Tibial nerve (tissue), 4 donors: ENCODE data around the gene SEC22C. TPM values are rescaled to one million over a fixed set of nuclear protein-coding genes. Genes with fewer than 3 reads are reported as not detected.
"Not testable (repeated sequence)": the region's sequence is repeated elsewhere in the genome, so short reads cannot be mapped to it uniquely, and the experiment has no call there.

ENCODE experiments used
- DNase-seq, 2 donors: peaks; one replicate each; pipeline ENCODE4 v3.0.0-alpha.2; 2019; ENCODE audit warnings: low spot score in 2 of 2
- H3K27ac ChIP-seq, 4 donors: fragments of 200-600 bp; sonication (generic) in 3 of 4; one replicate each; pipeline ENCODE4 v1.5.1; 2017 to 2019; ENCODE audit warnings: mild to moderate bottlenecking in 1 of 4
- H3K27me3 ChIP-seq, 2 donors: fragments of 200-600 bp; sonication (generic) in 1 of 2; one replicate each; pipeline versions ENCODE4 v1.5.1 to v1.6.0; 2017 to 2019
- H3K36me3 ChIP-seq, 3 donors: fragments of 200-600 bp; sonication (generic); one replicate each; pipeline ENCODE4 v1.5.1; 2018 to 2019
- H3K4me1 ChIP-seq, 4 donors: fragments of 200-600 bp; sonication (generic) in 3 of 4; one replicate each; pipeline ENCODE4 v1.5.1; 2017 to 2019
- H3K4me3 ChIP-seq, 4 donors: fragments of 200-600 bp; sonication (generic) in 3 of 4; one replicate each; pipeline ENCODE4 v1.5.1; 2017 to 2019; ENCODE audit warnings: mild to moderate bottlenecking in 1 of 4, moderate library complexity in 1 of 4
- H3K9me3 ChIP-seq, 4 donors: fragments of 200-600 bp; sonication (generic) in 3 of 4; one replicate each; pipeline ENCODE4 v1.5.1; 2017 to 2019
- EP300 ChIP-seq, 2 donors: sonication (generic); formaldehyde crosslinking; IDR thresholded peaks; one replicate each; pipeline ENCODE4 v1.6.1; 2017; ENCODE audit warnings: antibody characterized with exemption in 2 of 2, mild to moderate bottlenecking in 1 of 2
- POLR2A ChIP-seq, 2 donors: fragments of 450-650 bp; IDR thresholded peaks; one replicate each; pipeline ENCODE4 v1.6.1; 2017; ENCODE audit warnings: antibody characterized with exemption in 2 of 2, mild to moderate bottlenecking in 2 of 2, moderate library complexity in 2 of 2
- WGBS, 2 donors: methylation state at CpG; one replicate each; pipeline ENCODE4 v1.1.5; 2018; 5-methylcytosine and 5-hydroxymethylcytosine counted together
- total RNA-seq, 4 donors: library from RNA; depleted of rRNA; stranded (reverse); fragments of >200 nt; gene quantifications; one replicate each; pipeline ENCODE4 v1.1.0, GENCODE V29; 2016
- TF ChIP-seq, protein P1 (sequence below), 5 experiments: fragments of 200-600 bp in 3 of 5; fragments of 450-650 bp in 2 of 5; sonication (generic) in 3 of 5; IDR thresholded peaks; one replicate each; pipeline ENCODE4 v1.5.1; 2016 to 2019; ENCODE audit warnings: antibody characterized with exemption in 5 of 5, mild to moderate bottlenecking in 3 of 5, moderate library complexity in 2 of 5

The SEC22C gene
- total RNA-seq, 4 donors from 2014 or later: 74.1 to 95.3 (median 86.1) TPM

DNA sequence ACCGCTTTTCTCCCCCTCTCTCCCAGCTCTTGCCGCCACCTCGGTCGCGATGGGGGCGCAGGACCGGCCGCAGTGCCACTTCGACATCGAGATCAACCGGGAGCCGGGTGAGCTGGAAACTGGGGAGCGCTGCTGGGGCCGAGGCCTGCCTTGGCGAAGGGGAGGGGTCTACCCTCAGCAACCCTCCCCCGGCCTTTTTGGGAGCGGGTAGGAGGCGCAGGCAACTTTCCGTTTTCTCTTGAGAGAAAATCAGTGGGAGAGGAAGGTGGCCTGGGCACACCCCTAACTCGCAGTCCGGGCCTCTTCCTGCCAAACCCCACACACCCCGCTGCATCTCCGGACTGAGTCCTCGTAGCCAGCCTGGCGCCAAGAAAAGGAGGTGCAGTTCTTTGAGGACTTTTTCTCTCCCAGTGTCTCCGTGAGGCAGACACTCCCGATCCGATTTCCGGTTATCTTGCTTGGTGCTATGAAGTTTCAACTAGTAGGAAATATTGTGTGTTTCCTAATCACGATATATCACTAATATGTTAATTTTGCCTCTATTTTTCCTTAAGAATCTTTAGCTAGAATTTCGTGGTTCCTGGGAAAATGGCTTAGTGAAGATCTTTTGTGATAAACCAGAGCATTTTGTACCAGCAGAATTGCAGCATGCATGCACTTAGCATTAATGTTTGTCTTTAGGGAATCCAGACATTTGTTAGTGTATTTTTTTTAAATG is 19.4 kb upstream of the SEC22C start:
- peak; percentile 33 to 45 for DNase-seq
- Histone ChIP-seq H3K27ac (peak overlapping the region; percentile 95 to 98 (median 96)), H3K4me3 (peak overlapping the region; percentile 67 to 97 (median 80)), H3K27me3 (no peaks in the 10 kb centered on the region), H3K4me1 (peaks cover 3 to 33% (median 18%) of the 10 kb centered on the region in 4 donors), H3K36me3 (peaks cover 0 to 15% (median 0%) of the 10 kb centered on the region in 3 donors), H3K9me3 (no peaks in the 10 kb centered on the region)
- 1% methylated on average over 18 to 29 of the region's 31 CpGs for WGBS, 2 donors
- TF ChIP-seq EP300 (IDR thresholded peaks at IDR 0.05) (no peak), POLR2A (IDR thresholded peaks at IDR 0.05) (no peak)
- TF ChIP-seq, protein P1, sequence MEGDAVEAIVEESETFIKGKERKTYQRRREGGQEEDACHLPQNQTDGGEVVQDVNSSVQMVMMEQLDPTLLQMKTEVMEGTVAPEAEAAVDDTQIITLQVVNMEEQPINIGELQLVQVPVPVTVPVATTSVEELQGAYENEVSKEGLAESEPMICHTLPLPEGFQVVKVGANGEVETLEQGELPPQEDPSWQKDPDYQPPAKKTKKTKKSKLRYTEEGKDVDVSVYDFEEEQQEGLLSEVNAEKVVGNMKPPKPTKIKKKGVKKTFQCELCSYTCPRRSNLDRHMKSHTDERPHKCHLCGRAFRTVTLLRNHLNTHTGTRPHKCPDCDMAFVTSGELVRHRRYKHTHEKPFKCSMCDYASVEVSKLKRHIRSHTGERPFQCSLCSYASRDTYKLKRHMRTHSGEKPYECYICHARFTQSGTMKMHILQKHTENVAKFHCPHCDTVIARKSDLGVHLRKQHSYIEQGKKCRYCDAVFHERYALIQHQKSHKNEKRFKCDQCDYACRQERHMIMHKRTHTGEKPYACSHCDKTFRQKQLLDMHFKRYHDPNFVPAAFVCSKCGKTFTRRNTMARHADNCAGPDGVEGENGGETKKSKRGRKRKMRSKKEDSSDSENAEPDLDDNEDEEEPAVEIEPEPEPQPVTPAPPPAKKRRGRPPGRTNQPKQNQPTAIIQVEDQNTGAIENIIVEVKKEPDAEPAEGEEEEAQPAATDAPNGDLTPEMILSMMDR (IDR thresholded peaks at IDR 0.05): peak in 2 of 5 experiments; percentile 34 to 55

- peaks cover 3 to 25% (median 14%) of the 10 kb centered on the region in 4 donors for H3K4me1 ChIP-seq
- WGBS, 2 donors: 1% methylated on average over 22 to 31 of the region's 76 CpGs
- no peaks in the 10 kb centered on the region for H3K27me3 ChIP-seq
- DNase-seq: peak; percentile 96 to 99
- peaks cover 0 to 11% (median 0%) of the 10 kb centered on the region in 3 donors for H3K36me3 ChIP-seq
- H3K9me3 ChIP-seq: no peaks in the 10 kb centered on the region
- TF ChIP-seq, protein P1 (IDR thresholded peaks at IDR 0.05): peak in 3 of 5 experiments; percentile 13 to 39 (median 27)
- TF ChIP-seq EP300 (IDR thresholded peaks at IDR 0.05) (peak; percentile 19 to 91), POLR2A (IDR thresholded peaks at IDR 0.05) (peak; percentile 28 to 82)
- H3K4me3 ChIP-seq: peak within 1 kb of the TSS; percentile 67 to 97 (median 80)
- peak within 1 kb of the TSS; percentile 95 to 98 (median 96) for H3K27ac ChIP-seq
Observed at GRCh38 chr3:42600111-42600957, 18.6 kb upstream of the SEC22C start, which contains the start of gene NKTR. TSS of gene NKTR (plus strand) at chr3:42600686. CDS start at chr3:42601007, 321 bp downstream.

DNA sequence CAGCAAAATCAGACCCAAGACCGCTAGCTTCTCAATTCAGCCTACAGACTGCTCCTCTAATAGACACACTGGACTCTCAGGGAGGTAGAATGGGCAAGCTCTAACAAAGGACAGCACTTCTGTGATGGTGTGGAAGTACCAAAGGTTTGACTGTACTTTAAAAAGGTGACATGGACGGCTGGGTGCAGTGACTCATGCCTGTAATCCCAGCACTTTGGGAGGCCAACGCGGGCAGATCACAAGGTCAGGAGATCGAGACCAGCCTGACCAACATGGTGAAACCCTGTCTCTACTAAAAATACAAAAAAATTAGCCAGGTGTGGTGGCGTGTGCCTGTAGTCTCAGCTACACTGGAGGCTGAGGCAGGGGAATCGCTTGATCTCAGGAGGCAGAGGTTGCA is 15.3 kb upstream of the SEC22C start:
- WGBS, 2 donors: 86 to 93% methylated on average over 7 of the region's 7 CpGs
- not testable (repeated sequence) for H3K4me3 ChIP-seq, DNase-seq, H3K9me3 ChIP-seq, H3K27me3 ChIP-seq, H3K27ac ChIP-seq
- H3K4me1 ChIP-seq: peaks cover 2 to 15% (median 6%) of the 10 kb centered on the region in 4 donors
- peaks cover 0 to 21% (median 10%) of the 10 kb centered on the region in 3 donors for H3K36me3 ChIP-seq

DNA sequence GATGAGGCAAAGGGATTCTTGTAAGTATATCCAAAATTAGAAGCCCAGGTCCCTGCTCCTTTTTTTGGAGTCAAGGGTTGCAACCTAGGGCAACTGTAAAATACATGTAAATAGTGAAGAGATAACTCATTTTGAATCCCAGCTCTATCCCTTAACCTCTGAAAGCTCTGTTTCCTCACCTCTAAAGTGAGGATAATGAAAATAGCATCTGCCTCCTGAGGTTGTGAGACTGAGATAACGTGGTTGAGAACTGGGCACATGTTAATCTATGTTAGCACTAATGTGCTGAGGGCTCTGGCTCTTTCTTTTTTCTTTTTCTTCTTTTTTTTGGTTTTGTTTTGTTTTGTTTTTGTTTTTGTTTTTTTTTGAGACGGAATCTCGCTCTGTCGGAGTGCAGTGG is 13.9 kb upstream of the SEC22C start:
- no peak for DNase-seq
- Histone ChIP-seq H3K4me3 (no peak overlapping the region), H3K9me3 (no peaks in the 10 kb centered on the region), H3K4me1 (peaks cover 0 to 13% (median 4%) of the 10 kb centered on the region in 4 donors), H3K36me3 (peaks cover 0 to 21% (median 10%) of the 10 kb centered on the region in 3 donors), H3K27me3 (no peaks in the 10 kb centered on the region), H3K27ac (no peak overlapping the region)
- WGBS, 2 donors: 90 to 96% methylated on average over 4 of the region's 4 CpGs
- TF ChIP-seq, protein P1 (IDR thresholded peaks at IDR 0.05): no peak
- TF ChIP-seq POLR2A (IDR thresholded peaks at IDR 0.05): no peak
- TF ChIP-seq EP300 (IDR thresholded peaks at IDR 0.05): no peak

DNA sequence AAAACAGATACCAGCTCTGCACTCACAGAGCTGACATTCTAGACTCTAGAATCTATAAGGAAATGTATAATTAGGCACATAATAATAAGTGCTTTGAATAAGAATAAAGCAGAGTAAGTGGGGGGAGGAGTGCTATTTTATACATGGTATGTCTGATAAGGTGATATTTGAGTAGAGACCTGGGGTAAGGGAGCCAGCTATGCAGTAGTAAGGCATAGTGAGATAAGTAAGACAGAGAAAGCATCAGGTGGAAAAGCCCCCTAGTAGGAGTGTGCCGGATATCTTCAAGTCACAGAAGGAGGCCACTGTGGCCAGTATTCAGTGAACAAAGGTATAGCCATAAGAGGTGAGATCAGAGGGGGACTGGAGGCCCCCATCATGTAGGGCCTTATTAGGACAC is 11.9 kb upstream of the SEC22C start:
- DNase-seq: no peak
- H3K4me1 ChIP-seq: peaks cover 0 to 17% (median 4%) of the 10 kb centered on the region in 4 donors
- 94 to 96% methylated on average over 1 of the region's 1 CpG for WGBS, 2 donors
- no peak overlapping the region for H3K4me3 ChIP-seq
- TF ChIP-seq EP300 (IDR thresholded peaks at IDR 0.05): no peak
- no peak for TF ChIP-seq POLR2A (IDR thresholded peaks at IDR 0.05)
- TF ChIP-seq, protein P1 (IDR thresholded peaks at IDR 0.05): no peak
- H3K27ac ChIP-seq: no peak overlapping the region
- no peaks in the 10 kb centered on the region for H3K27me3 ChIP-seq
- peaks cover 0 to 21% (median 10%) of the 10 kb centered on the region in 3 donors for H3K36me3 ChIP-seq
- H3K9me3 ChIP-seq: no peaks in the 10 kb centered on the region
